GM21528 (cell line): ENCODE results near the gene CPT1B.

Experiments
- ATAC-seq: cut with Tn5 transposase; IDR thresholded peaks from one replicate; pipeline ENCODE4 v1.9.1; 2021; ENCODE audit warnings: mild to moderate bottlenecking, moderate library complexity; ENCODE audit not compliant: unreplicated experiment, low FRiP score

Gene CPT1B

DNA sequence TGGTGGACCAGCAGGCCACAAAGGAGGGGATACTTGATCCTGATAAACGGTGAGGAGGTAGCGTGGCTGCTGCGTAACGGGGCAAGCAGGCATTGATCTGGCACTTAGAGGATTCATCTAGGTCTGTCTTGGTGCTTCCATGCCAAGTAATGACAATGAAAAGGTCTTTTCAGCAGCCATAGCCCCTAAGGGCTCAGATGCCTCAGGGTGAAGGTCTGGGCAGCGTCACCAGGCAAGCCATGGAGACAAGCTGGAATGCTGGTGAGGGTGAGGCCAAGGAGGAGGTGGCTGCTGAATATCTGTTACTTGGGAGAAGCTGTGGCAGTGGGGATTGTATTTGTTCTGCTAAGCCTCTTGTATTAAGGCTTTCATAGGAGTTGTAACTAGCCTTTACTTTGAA is 9.2 kb upstream of the CPT1B start:
- no peak for ATAC-seq

- no peak for ATAC-seq
Measured at GRCh38 chr22:50586416-50586815, 8.2 kb upstream of the CPT1B start.

GRCh38 chr22:50585781-50586180 is 7.6 kb upstream of the CPT1B start:
- ATAC-seq = no peak

DNA sequence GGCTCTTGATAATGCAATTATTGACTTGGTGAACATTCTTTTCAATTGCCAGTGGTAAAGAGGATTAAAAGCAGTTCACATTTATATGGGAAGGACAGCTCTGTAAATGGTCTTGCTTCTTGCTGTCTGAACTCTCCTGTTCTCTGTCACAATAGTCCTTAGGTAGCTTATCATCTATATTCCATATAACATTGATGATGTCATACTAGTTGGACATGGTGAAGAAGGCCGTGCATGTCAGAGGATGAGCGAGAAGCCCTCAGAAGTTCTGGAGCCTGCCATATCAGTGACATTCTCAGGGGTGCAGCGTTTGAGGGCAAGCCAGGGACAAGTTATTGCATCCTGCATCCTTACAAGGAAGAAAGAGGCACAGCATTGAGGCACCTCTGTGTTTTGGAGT is 7.0 kb upstream of the CPT1B start:
- no peak for ATAC-seq

- ATAC-seq = no peak
Measured at GRCh38 chr22:50584106-50585096, 6.2 kb upstream of the CPT1B start.

- ATAC-seq = peak; percentile 37
Measured at GRCh38 chr22:50583294-50583861, 5.2 kb upstream of the CPT1B start.

- ATAC-seq = peak; percentile 84
Measured at GRCh38 chr22:50582493-50583293, 4.5 kb upstream of the CPT1B start, which contains the start of gene CHKB. CHKB (minus strand) TSS chr22:50582849; CDS start chr22:50582781, 68 bp downstream.

GRCh38 chr22:50581950-50582492 is 3.8 kb upstream of the CPT1B start:
- peak; percentile 5 for ATAC-seq

GRCh38 chr22:50581031-50581949 is 3.1 kb upstream of the CPT1B start:
- no peak for ATAC-seq

DNA sequence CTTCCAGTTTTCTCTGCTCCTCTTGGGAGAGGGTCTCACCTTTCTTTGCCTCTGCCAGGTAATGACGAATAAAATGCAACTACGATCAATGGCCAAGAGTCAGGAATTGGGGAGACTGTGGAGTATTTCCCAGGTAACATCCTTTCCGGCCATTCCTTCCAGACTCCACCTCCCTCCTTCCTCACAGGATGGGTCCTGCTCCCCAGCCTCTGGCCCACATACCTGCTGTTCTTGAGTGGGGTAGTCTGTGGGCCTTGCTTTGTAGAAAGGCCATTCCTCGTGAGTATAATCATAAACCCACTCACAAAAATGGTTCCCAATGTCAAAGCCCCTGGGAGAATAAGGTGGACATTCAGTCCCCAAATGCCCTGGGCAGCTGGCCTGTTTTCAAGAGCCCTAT is 1.5 kb upstream of the CPT1B start:
- no peak for ATAC-seq

- no peak for ATAC-seq
Measured at GRCh38 chr22:50578776-50579310, 616 bp upstream of the CPT1B start.

- no peak for ATAC-seq
Measured at GRCh38 chr22:50577697-50577986, 585 bp downstream of the CPT1B start.

- ATAC-seq = no peak
Measured at GRCh38 chr22:50576806-50577696, 1.2 kb downstream of the CPT1B start.

DNA sequence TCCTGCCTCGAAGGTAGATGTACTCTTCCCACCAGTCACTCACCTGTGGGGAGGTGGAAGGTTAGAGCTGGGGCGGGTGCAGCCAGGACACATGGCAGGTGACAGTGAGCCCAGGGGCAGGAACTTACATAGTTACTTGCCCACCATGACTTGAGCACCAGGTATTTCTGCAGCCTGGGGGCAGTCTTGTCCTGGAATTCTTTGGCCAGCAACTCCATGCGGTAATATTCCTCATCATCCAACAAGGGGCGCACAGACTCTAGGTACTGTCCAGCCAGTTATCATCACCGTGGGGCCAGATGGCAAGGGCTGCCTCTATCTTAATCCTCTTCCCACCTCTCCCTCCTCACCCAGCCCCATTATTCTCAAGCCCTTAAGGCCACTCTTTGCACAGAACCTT is 2.2 kb downstream of the CPT1B start:
- ATAC-seq = no peak

- no peak for ATAC-seq
Measured at GRCh38 chr22:50575426-50575941, 2.7 kb downstream of the CPT1B start.

DNA sequence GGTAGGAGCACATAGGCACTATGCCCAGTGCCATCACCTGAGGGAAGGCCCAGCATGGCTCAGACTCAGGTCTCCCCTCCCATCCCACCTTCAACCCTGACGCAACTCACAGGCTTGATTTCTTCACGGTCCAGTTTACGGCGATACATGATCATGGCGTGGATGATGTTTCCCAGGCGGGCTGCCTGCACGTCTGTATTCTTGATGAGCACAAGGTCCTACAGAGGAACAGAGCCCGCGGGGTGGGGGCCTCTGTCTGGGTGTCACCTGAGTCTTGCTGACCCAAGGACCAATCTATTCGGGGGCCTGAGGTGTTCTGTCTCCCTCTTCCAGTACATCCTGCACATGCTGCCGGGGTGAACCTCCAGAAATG is 3.9 kb downstream of the CPT1B start:
- ATAC-seq = no peak

- ATAC-seq = no peak
Measured at GRCh38 chr22:50573491-50574382, 4.5 kb downstream of the CPT1B start.
